MM.1S (cell line): ENCODE measurements around the gene NUBP1.

ENCODE experiments used
- DNase-seq: peaks from one replicate; pipeline ENCODE4 v3.0.0-alpha.2; 2015
- H2AFZ ChIP-seq: fragments of 300-600 bp; sonication (generic); 2 replicates; pipeline ENCODE4 v1.6.0; 2016; ENCODE audit warnings: antibody characterized with exemption, low read length
- H3F3A ChIP-seq: fragments of 300-600 bp; sonication (generic); 2 replicates; pipeline ENCODE4 v1.6.1; 2016; ENCODE audit warnings: mild to moderate bottlenecking, antibody characterized with exemption, low read length, moderate library complexity, mixed read lengths; ENCODE audit not compliant: insufficient read depth
- H3K27ac ChIP-seq: fragments of 300-600 bp; sonication (generic); 2 replicates; pipeline ENCODE4 v1.5.1; 2016; ENCODE audit warnings: mild to moderate bottlenecking, low read length
- H3K27me3 ChIP-seq: fragments of 300-600 bp; sonication (generic); replicated peaks from 2 replicates; pipeline ENCODE4 v1.6.0; 2016; ENCODE audit warnings: low read length; ENCODE audit not compliant: insufficient read depth
- H3K36me3 ChIP-seq: fragments of 300-600 bp; sonication (generic); replicated peaks from 2 replicates; pipeline ENCODE4 v1.6.1; 2016; ENCODE audit warnings: mild to moderate bottlenecking, low read length, mixed read lengths; ENCODE audit not compliant: insufficient read depth
- H3K4me1 ChIP-seq: fragments of 300-600 bp; sonication (generic); 2 replicates; pipeline ENCODE4 v1.6.1; 2016; ENCODE audit warnings: low read length, mixed read lengths
- H3K4me2 ChIP-seq: fragments of 300-600 bp; sonication (generic); 2 replicates; pipeline ENCODE4 v1.6.0; 2016; ENCODE audit warnings: low read depth, low read length
- H3K4me3 ChIP-seq: fragments of 300-600 bp; sonication (generic); 2 replicates; pipeline ENCODE4 v1.5.1; 2016; ENCODE audit warnings: low read length, mixed read lengths
- H3K79me2 ChIP-seq: fragments of 300-600 bp; sonication (generic); 2 replicates; pipeline ENCODE4 v1.6.1; 2016; ENCODE audit warnings: mixed run types, low read length, mixed read lengths
- H3K9ac ChIP-seq: fragments of 300-600 bp; sonication (generic); 2 replicates; pipeline ENCODE4 v1.6.1; 2016; ENCODE audit warnings: low read length, mixed read lengths
- H3K9me2 ChIP-seq: fragments of 300-600 bp; sonication (generic); replicated peaks from 2 replicates; pipeline ENCODE4 v1.6.1; 2016; ENCODE audit warnings: mild to moderate bottlenecking, low read length, mixed read lengths; ENCODE audit not compliant: insufficient read depth
- H3K9me3 ChIP-seq: fragments of 300-600 bp; sonication (generic); replicated peaks from 2 replicates; pipeline ENCODE4 v1.6.1; 2016; ENCODE audit warnings: mild to moderate bottlenecking, low read length, mixed read lengths; ENCODE audit not compliant: insufficient read depth
- H4K20me1 ChIP-seq: fragments of 300-600 bp; sonication (generic); 2 replicates; pipeline ENCODE4 v1.6.1; 2016; ENCODE audit warnings: mild to moderate bottlenecking, low read length, moderate library complexity, mixed read lengths; ENCODE audit not compliant: insufficient read depth
- EZH2 ChIP-seq: fragments of 300-600 bp; sonication (generic); optimal IDR thresholded peaks from 2 replicates; pipeline ENCODE3; 2017; ENCODE audit warnings: low read depth, mild to moderate bottlenecking, antibody characterized with exemption, low read length, mixed read lengths
- EZH2phosphoT487 ChIP-seq: fragments of 300-600 bp; sonication (generic); IDR thresholded peaks from 2 replicates; pipeline ENCODE4 v1.6.1; 2018; ENCODE audit warnings: antibody characterized with exemption, low read length
- TF ChIP-seq, protein P1 (sequence below): fragments of 300-600 bp; sonication (generic); IDR thresholded peaks from 2 replicates; pipeline ENCODE4 v1.5.1; 2016; ENCODE audit warnings: antibody characterized with exemption, low read length, mixed read lengths

The NUBP1 gene

DNA sequence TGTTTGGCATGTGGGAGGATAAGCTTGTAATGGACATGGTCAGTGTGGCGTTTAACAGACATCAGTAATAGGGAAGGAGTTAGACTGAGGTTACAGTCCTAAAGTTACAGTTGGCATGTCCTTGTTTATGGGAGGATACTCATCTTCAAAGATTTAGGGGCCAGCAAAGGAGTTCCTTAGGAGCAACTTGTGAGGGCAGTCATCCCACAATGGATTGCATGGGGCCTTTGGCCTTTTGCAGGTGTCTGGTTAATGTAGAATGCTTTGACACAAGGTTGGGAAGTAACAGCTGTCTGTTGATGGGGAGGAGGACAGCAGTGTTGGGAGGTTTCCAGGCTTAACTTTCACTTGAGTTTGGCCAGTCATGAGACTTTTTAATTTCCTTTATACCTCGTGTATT is 2.2 kb downstream of the NUBP1 start:
- no peak for DNase-seq
- Histone ChIP-seq H3K9me3 (no peaks in the 10 kb centered on the region), H3K79me2 (peaks cover 16% of the 10 kb centered on the region), H3K4me1 (0 out of 2 replicates have a peak, but pooled peaks cover 4% of the 10 kb centered on the region), H2AFZ (no peak overlapping the region), H3K9me2 (no peaks in the 10 kb centered on the region), H3K9ac (no peak overlapping the region), H3K36me3 (no peaks in the 10 kb centered on the region), H3K27ac (no peak overlapping the region), H3F3A (no peaks in the 10 kb centered on the region), H4K20me1 (no peaks in the 10 kb centered on the region), H3K27me3 (no peaks in the 10 kb centered on the region), H3K4me3 (no peak overlapping the region), H3K4me2 (no peak overlapping the region)
- TF ChIP-seq EZH2phosphoT487 (no peak), EZH2 (no peak)
- TF ChIP-seq, protein P1, sequence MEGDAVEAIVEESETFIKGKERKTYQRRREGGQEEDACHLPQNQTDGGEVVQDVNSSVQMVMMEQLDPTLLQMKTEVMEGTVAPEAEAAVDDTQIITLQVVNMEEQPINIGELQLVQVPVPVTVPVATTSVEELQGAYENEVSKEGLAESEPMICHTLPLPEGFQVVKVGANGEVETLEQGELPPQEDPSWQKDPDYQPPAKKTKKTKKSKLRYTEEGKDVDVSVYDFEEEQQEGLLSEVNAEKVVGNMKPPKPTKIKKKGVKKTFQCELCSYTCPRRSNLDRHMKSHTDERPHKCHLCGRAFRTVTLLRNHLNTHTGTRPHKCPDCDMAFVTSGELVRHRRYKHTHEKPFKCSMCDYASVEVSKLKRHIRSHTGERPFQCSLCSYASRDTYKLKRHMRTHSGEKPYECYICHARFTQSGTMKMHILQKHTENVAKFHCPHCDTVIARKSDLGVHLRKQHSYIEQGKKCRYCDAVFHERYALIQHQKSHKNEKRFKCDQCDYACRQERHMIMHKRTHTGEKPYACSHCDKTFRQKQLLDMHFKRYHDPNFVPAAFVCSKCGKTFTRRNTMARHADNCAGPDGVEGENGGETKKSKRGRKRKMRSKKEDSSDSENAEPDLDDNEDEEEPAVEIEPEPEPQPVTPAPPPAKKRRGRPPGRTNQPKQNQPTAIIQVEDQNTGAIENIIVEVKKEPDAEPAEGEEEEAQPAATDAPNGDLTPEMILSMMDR, result no peak

DNA sequence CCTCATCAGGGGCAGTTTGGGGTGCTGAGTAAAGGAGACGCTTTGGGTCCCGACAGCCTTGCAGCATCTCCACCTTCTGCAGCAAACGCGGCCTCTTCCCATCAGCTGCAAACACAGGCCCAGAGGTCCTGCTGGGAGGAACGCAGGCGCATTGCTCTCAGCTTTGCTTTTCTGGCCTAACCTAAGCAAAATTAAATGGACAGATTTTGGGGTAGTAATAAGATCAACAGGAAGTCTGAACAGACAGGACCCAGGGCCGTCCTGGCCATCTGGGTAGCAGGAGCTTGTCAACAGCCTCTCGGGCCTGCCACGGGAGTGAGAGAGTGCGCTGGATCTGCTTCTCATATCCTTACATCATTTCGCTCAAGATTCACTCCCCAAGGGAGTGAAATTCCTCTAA is 7.2 kb downstream of the NUBP1 start:
- H3K4me2 ChIP-seq, result no peak overlapping the region
- no peaks in the 10 kb centered on the region for H4K20me1 ChIP-seq
- H3K9me3 ChIP-seq, result no peaks in the 10 kb centered on the region
- H3K9me2 ChIP-seq, result no peaks in the 10 kb centered on the region
- H3K4me1 ChIP-seq, result no peaks in the 10 kb centered on the region
- no peak overlapping the region for H3K4me3 ChIP-seq
- H3F3A ChIP-seq, result no peaks in the 10 kb centered on the region
- H3K27me3 ChIP-seq, result no peaks in the 10 kb centered on the region
- TF ChIP-seq EZH2phosphoT487 (no peak), EZH2 (no peak)
- TF ChIP-seq, protein P1, result no peak
- no peak overlapping the region for H2AFZ ChIP-seq
- no peak for DNase-seq
- H3K9ac ChIP-seq, result no peak overlapping the region
- no peak overlapping the region for H3K27ac ChIP-seq
- 0 out of 2 replicates have a peak, but pooled peaks cover 1% of the 10 kb centered on the region for H3K79me2 ChIP-seq
- no peaks in the 10 kb centered on the region for H3K36me3 ChIP-seq

DNA sequence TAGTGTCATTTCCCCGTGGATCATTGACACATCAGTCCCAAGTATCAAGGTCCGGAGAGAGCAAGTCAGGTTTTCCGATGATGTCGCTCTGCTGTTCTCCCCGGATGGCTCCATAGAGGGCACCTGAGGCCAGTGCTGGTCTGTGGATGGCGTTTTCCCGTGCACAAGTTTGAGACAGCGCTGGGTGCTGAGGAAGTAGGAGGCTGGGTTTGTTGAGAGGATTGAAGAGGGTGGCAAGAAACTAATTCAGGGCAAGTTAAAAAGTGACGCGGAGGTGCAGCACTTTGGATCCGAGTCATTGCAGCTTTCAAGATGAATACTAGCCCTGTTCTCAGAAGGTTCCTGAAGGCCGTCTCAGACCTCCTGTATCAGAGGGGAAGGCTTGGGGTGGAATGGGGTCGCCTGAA is 7.7 kb downstream of the NUBP1 start:
- H3K4me1 ChIP-seq, result no peaks in the 10 kb centered on the region
- H3K9me2 ChIP-seq, result no peaks in the 10 kb centered on the region
- no peaks in the 10 kb centered on the region for H4K20me1 ChIP-seq
- no peak overlapping the region for H2AFZ ChIP-seq
- no peaks in the 10 kb centered on the region for H3F3A ChIP-seq
- H3K9ac ChIP-seq, result no peak overlapping the region
- no peaks in the 10 kb centered on the region for H3K9me3 ChIP-seq
- no peak overlapping the region for H3K27ac ChIP-seq
- no peaks in the 10 kb centered on the region for H3K79me2 ChIP-seq
- H3K36me3 ChIP-seq, result no peaks in the 10 kb centered on the region
- H3K27me3 ChIP-seq, result no peaks in the 10 kb centered on the region
- H3K4me2 ChIP-seq, result no peak overlapping the region
- TF ChIP-seq EZH2phosphoT487 (no peak), EZH2 (no peak)
- TF ChIP-seq, protein P1, result no peak
- H3K4me3 ChIP-seq, result no peak overlapping the region
- no peak for DNase-seq
